ENCODE data around the gene ABTB2. TPM values are rescaled to one million over a fixed set of nuclear protein-coding genes. Genes with fewer than 3 reads are reported as not detected.

Gene ABTB2
- total RNA-seq, 1 experiment from 2014 or later, result 3.6 TPM

DNA sequence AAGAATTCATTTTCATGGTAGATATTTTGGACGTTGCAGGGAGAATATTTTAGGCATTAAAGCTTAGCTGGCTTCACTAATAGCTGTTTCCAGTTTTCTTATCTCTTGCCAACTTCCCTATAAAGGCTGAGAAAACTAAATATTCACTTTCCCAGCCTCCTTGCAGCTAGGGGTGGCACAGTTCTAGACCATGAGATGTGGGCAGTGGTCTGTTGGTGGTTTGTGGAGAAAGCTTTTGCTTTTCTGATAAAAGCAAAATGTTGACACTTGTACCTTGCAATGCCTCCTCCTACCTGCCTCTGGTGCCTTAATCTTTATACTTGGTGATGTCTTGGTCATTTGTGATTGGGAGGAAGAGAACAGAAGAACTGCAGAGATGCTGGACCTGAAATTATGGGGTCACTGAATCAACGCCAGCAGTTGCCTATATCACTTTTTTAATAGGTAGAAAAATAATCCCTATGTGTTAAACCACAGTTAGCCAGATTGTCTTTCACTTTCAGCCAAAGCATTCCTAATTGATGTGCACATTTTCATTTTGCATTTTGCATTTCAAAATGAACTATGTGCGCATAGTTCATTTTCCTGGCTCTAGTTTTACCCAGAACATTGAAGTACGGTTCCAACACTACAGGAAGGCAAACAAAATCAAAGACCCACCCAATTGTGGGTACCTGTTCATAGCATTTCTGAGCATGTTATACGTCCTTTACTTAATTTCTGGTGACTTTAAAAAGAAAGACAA is 24.9 kb upstream of the ABTB2 start:
- BruUV-seq (replicated peaks), result no TSS peak
- peaks cover 5% of the 10 kb centered on the region; the same call in 1 of the 2 replicates for H3K9me3 ChIP-seq
- H3K36me3 ChIP-seq (ENCODE audit: control insufficient read depth, insufficient read depth, low read length), result no peaks in the 10 kb centered on the region
- ChIA-PET CTCF (no interaction called here), POLR2A (no interaction called here)
- intact Hi-C loops (cut with micrococcal nuclease; ENCODE audit: unreplicated experiment), result no loop called here
- H3K27ac Mint-ChIP-seq (ENCODE audit: unreplicated experiment), result no peak overlapping the region
- no peak overlapping the region for H3K4me3 Mint-ChIP-seq (ENCODE audit: unreplicated experiment)
- peaks cover 3% of the 10 kb centered on the region for H3K27me3 Mint-ChIP-seq (ENCODE audit: insufficient read depth, unreplicated experiment)
- no peak for DNase-seq
- no peaks in the 10 kb centered on the region for H3K27me3 ChIP-seq (replicated peaks; ENCODE audit: control insufficient read depth, insufficient read depth, low read length)
- H3K4me1 Mint-ChIP-seq (ENCODE audit: low read depth, unreplicated experiment), result no peaks in the 10 kb centered on the region
- no peak overlapping the region for H3K4me3 ChIP-seq (ENCODE audit: low read depth, low read length)
- no peaks in the 10 kb centered on the region for H3K9me3 Mint-ChIP-seq (ENCODE audit: unreplicated experiment)
- H3K4me1 ChIP-seq, result no peaks in the 10 kb centered on the region
- TF ChIP-seq, protein P1, sequence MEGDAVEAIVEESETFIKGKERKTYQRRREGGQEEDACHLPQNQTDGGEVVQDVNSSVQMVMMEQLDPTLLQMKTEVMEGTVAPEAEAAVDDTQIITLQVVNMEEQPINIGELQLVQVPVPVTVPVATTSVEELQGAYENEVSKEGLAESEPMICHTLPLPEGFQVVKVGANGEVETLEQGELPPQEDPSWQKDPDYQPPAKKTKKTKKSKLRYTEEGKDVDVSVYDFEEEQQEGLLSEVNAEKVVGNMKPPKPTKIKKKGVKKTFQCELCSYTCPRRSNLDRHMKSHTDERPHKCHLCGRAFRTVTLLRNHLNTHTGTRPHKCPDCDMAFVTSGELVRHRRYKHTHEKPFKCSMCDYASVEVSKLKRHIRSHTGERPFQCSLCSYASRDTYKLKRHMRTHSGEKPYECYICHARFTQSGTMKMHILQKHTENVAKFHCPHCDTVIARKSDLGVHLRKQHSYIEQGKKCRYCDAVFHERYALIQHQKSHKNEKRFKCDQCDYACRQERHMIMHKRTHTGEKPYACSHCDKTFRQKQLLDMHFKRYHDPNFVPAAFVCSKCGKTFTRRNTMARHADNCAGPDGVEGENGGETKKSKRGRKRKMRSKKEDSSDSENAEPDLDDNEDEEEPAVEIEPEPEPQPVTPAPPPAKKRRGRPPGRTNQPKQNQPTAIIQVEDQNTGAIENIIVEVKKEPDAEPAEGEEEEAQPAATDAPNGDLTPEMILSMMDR (IDR thresholded peaks at IDR 0.05; ENCODE audit: insufficient read depth in 1 of 2, low read depth in 1 of 2, low read length in 1 of 2, severe bottlenecking in 1 of 2, unreplicated experiment in 1 of 2), result no peak
- no peaks in the 10 kb centered on the region for H3K36me3 Mint-ChIP-seq (ENCODE audit: insufficient read depth, unreplicated experiment)

DNA sequence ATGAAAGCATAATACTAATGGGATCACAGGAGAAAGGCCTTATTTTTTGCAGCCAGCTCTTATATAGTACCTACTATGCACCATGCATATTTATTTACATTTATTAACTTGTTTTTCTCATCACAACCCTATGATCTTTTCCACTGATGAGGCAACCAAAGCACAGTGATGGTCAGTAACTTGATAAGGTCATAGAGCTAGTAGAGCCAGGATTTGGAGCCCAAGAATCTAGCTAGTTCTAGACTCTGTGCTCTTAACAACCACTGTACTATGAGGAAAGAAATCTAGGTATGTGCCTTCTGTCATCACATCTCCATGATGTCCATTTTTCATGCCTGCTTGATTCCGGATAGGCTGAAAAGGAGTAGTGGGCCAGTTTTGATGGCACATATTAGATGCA is 24.0 kb upstream of the ABTB2 start:
- H3K36me3 ChIP-seq (ENCODE audit: control insufficient read depth, insufficient read depth, low read length), result no peaks in the 10 kb centered on the region
- no peaks in the 10 kb centered on the region for H3K4me1 Mint-ChIP-seq (ENCODE audit: low read depth, unreplicated experiment)
- peaks cover 9% of the 10 kb centered on the region for H3K9me3 ChIP-seq
- ChIA-PET CTCF (no interaction called here), POLR2A (no interaction called here)
- no peak for DNase-seq
- H3K27me3 Mint-ChIP-seq (ENCODE audit: insufficient read depth, unreplicated experiment), result peaks cover 3% of the 10 kb centered on the region
- peaks cover 8% of the 10 kb centered on the region for H3K9me3 Mint-ChIP-seq (ENCODE audit: unreplicated experiment)
- no peaks in the 10 kb centered on the region for H3K27me3 ChIP-seq (replicated peaks; ENCODE audit: control insufficient read depth, insufficient read depth, low read length)
- TF ChIP-seq, protein P1 (IDR thresholded peaks at IDR 0.05; ENCODE audit: insufficient read depth in 1 of 2, low read depth in 1 of 2, low read length in 1 of 2, severe bottlenecking in 1 of 2, unreplicated experiment in 1 of 2), result no peak
- no peaks in the 10 kb centered on the region for H3K36me3 Mint-ChIP-seq (ENCODE audit: insufficient read depth, unreplicated experiment)
- H3K4me1 ChIP-seq, result no peaks in the 10 kb centered on the region
- no peak overlapping the region for H3K27ac Mint-ChIP-seq (ENCODE audit: unreplicated experiment)
- intact Hi-C loops (cut with micrococcal nuclease; ENCODE audit: unreplicated experiment), result no loop called here
- no peak overlapping the region for H3K4me3 ChIP-seq (ENCODE audit: low read depth, low read length)
- BruUV-seq (replicated peaks), result no TSS peak
- no peak overlapping the region for H3K4me3 Mint-ChIP-seq (ENCODE audit: unreplicated experiment)

DNA sequence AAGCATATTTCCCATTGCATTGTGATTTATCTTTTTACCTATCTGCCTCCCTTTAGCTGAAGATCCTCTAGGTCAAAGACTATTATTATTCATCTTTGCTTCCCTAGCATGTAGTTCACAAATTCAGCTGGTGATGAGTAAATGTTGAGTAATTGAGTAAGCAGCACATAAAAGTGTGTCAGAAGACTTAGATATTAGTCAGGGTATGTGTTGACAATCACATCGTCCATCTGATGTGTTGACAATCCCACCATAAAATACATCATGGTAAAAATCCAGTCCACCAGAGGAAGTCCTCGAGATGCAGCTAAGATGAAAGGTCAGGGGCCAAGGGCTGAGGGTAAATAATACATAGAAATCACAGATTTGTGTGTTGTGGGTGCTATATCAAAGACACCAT is 22.9 kb upstream of the ABTB2 start:
- ChIA-PET CTCF (no interaction called here), POLR2A (no interaction called here)
- H3K9me3 Mint-ChIP-seq (ENCODE audit: unreplicated experiment), result peaks cover 15% of the 10 kb centered on the region
- no peak overlapping the region for H3K27ac Mint-ChIP-seq (ENCODE audit: unreplicated experiment)
- no peaks in the 10 kb centered on the region for H3K36me3 ChIP-seq (ENCODE audit: control insufficient read depth, insufficient read depth, low read length)
- peaks cover 9% of the 10 kb centered on the region for H3K9me3 ChIP-seq
- H3K36me3 Mint-ChIP-seq (ENCODE audit: insufficient read depth, unreplicated experiment), result no peaks in the 10 kb centered on the region
- H3K27me3 ChIP-seq (replicated peaks; ENCODE audit: control insufficient read depth, insufficient read depth, low read length), result no peaks in the 10 kb centered on the region
- DNase-seq, result no peak
- H3K4me3 ChIP-seq (ENCODE audit: low read depth, low read length), result no peak overlapping the region
- no peaks in the 10 kb centered on the region for H3K4me1 Mint-ChIP-seq (ENCODE audit: low read depth, unreplicated experiment)
- H3K27me3 Mint-ChIP-seq (ENCODE audit: insufficient read depth, unreplicated experiment), result peaks cover 3% of the 10 kb centered on the region
- H3K4me3 Mint-ChIP-seq (ENCODE audit: unreplicated experiment), result no peak overlapping the region
- H3K4me1 ChIP-seq, result no peaks in the 10 kb centered on the region
- BruUV-seq (replicated peaks), result no TSS peak
- TF ChIP-seq, protein P1 (IDR thresholded peaks at IDR 0.05; ENCODE audit: insufficient read depth in 1 of 2, low read depth in 1 of 2, low read length in 1 of 2, severe bottlenecking in 1 of 2, unreplicated experiment in 1 of 2), result no peak
- intact Hi-C loops (cut with micrococcal nuclease; ENCODE audit: unreplicated experiment), result no loop called here

Measured in Caco-2 (cell line).